LoVo (cell line): Measurements from ENCODE around the gene LBP.
"Not testable (repeated sequence)": the region's sequence is repeated elsewhere in the genome, so short reads cannot be mapped to it uniquely, and the experiment has no call there.

Experiments
- DNase-seq: peaks from one replicate; pipeline ENCODE4 v3.0.0-alpha.2; 2016; ENCODE audit warnings: low spot score

Gene LBP

DNA sequence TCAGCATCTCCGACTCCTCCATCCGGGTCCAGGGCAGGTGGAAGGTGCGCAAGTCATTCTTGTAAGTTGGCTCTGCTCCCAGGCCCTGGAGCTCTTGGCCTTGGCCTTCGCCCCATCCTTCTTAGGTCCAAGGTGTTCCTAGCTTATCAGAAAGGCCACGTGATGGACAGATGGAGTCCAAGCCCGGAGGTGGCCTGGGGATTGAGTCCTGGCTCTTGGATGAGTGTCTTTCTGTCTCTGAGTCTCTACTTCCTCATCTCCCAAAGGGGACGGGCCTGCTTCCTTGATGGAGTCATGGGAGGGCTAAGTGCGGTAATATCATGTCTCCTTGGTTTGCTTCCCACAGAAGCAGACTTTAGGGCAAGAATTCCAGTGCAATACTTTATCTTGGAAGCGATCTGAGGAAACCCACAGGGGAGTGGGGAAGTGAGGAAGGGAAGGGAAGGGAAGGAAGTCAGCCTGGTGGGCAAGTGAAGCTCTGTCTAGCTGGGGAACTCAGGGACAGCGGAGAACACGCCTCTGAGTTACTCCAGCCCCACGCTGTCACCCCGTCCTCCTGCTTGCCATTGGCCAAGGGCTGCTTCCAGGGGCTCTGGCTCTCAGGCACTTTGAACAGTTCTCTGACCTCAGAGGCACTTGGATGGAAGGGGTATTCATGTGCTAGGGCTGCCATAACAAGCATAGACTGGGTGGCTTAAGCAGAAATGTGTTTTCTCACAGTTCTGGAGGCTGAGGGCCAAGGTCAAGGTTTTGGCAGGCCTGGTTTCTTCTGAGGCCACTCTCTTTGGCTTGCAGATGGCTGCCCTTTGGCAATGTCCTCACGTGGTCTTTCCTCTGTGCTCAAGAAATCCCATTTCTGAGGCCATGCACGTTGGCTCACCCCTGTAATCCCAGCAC lies 4.8 kb downstream of the LBP start:
- no peak for DNase-seq

DNA sequence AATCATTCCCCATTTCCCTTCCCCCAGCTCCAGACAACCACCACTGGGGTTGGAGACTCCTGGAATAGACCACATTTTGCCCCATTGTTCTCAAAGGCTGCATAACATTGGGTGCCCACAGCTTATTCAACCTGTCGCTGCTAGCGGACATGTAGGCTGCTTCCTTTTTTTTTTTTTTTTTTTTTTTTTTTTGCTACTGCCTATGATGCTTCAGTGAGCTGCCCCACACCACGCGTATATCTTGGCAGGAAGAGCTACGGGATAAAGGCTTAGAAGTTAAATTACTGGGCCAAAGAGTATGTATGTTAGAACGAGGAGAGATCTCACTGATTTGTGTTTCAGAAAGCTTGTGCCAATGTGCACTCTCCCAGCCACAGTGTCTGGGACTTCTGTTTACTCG lies 7.0 kb downstream of the LBP start:
- DNase-seq, result no peak

DNA sequence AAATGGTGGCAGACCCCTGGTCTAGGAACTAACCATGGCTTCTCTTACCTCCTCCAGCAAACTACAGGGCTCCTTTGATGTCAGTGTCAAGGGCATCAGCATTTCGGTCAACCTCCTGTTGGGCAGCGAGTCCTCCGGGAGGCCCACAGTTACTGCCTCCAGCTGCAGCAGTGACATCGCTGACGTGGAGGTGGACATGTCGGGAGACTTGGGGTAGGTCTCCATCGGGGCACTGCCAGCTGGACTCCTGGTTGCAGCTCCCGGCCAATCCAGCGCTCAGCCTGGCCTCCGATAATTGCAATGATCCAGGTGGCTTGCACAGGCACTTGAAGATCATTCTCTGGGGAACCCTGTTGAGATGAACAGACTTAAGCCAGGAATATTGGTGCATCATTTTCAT lies 7.9 kb downstream of the LBP start:
- DNase-seq, result no peak

DNA sequence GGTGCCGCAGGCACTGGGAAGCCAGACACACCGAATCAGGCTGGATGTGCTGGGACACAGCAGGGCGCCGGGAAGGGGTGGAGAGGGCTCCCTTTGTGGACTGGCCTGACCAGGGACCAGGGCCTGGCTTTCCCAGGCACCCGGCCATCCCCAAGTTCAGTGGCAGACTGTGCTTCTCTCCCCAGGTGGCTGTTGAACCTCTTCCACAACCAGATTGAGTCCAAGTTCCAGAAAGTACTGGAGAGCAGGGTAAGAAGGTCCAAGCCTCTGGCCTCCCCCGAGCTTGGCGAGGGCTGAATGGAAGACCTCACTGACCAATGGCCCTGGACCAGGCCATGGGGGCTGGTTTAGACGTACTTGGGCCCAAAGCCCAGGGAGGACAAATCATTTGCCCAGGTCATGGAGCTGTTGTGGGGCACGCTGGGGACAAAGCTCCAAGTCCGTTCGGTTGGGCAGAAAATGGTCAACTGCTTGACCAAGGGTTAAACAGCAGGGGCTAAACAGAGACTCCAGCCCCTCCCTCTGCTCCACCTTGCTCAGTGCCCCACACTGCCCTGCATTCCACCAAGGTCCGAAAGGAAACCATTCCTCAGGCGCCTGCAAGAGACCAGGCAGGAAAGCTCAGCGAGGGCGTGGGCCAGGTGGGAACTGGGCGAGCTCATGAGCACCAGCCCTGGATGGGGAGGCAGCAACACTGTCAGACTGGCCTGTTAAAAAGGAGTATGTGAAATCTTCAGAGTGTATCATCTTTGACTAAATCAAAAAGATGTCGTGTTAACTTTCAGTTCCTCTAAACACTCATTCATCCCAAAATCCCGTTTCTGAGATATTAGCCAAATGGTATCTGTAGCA lies 9.1 kb downstream of the LBP start:
- DNase-seq, result no peak

DNA sequence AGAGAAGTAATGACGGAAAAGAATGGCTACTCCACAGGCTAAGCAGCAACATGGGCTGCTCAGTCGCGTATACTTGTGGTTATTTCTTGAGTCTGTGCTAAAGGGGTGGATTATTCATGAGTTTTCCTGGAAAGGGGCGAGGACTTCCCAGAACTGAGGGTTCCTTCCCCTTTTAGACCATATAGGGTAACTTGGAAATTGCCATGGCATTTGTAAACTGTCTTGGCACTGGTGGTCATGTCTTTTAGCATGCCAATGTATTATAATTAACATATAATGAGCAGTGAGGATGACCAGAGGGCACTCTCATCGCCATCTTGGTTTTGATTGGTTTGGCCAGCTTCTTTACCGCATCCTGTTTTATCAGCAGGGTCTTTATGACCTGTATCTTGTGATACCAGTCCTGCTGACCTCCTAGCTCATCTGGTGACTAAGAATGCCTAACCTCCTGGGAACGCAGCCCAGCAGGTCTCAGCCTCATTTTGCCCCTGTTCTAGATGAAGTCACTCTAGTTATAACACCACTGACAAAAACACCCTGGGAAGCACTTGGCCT lies 11.4 kb downstream of the LBP start:
- DNase-seq, result no peak

DNA sequence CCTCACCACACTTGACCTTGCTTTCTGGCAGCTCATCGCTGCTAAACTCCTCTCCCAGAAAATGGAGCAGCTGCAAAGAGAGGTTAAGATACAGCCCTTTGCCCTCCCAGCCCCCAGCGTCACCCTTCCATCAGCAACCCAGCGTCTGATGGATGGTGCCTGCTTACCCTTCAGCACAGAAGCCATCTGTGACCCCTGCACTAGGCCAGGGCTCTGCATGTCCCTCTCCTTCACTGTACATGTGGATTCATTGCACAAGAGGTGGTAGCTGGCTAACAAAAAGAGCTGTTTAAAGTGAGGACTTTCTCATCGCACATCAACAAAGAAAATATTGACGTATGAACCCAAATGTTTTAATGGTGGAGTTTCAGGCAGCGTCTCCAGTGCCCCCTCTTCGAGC lies 12.3 kb downstream of the LBP start:
- DNase-seq, result no peak

DNA sequence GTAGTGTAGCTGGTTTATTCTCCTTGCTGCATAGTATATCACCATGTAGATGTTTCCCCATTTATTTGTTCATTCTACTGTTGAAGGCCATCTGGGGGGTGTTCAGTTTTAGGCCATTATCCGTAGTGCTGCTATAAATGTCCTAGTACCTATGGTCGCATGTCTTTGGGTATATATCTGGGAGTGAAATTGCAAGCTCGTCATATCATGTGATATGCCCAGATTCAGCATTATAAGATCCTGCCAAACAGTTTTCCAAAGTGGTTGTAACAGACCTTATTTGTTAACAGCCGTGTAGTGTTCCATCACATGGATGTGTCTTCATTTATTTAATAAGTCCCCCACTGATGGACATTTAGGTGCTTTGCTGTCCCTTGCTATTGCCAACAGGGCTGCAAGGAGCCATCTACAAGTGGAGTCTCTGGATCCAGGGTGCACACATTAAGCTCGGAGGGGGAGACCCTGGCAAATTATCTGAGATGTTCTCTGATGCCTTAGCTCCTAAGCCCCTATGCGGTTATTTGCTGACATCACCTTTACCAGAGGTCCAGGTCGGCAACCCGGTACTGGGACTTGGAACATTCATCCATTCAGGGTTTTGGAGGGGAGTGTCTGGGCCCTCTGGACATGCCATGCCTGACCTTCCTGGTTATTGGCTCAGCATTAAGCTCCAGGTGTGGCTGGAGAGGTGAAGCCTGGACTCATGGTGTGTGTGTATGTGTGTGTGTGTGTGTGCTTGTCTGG lies 16.9 kb downstream of the LBP start:
- DNase-seq, result no peak

DNA sequence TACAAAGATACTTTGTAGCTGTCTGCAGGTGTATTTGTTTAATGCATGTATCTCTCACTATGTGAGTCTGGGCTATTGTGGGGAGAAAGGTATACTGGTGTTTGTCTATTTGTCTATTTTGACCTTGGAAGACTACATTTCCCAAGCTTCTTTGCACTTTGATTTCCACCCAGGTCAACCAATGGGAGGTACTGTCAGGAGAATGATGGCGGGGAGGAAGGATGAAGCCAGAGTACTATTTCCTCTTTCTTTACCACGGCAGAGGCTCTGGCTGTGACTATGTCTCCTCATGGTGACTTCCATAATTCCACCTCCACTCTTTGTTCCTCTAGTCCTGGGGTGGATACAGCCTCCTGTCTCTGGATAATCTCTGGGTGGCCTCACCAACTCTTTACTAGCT lies 23.1 kb downstream of the LBP start:
- no peak for DNase-seq

DNA sequence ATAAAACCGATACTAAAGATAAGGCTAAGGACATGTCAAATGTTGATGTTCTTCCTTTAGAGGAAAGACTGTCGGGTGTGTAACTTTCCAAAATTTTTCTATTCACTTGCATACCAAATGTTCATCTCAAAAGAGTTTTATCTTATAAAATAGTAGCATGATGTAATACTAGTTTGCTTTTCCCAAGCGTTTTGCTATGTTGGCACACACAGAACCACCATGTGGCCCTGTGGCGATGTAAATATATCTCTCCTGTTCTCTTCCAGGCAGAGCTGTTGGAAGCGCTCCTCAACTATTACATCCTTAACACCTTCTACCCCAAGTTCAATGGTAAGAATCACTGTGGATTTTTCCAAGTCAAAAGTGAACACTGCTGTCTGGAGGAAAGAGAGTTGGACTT lies 26.5 kb downstream of the LBP start:
- no peak for DNase-seq

DNA sequence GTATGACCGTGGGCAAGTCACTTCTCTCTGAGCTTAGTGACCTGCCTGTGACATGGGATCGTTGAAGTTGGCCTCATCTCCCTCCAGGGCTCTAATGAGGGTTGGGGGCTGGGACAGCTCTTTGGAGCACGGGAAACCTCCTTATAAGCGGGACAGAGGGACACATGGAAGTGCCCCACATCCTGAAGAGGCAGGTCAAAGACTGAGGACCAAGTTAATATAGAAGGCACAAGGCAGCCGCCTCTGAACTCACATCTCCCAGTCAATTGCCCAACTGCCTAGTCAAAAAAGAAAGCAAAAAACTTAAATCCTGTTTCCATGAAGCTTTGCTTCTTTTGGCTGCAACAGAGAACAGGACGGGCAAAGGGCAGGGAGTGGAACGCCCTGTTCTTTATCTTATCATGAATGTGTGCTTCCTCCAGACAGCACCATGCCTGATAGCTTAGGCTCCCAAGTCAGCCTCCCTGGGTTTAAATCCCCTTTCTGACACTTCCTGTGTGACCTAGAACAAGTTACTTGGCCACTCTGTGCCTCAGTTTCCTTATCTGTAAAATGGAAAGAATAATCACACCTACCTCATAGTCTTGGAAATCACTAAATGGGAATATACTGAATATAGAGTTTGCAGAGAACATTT lies 27.1 kb downstream of the LBP start:
- DNase-seq, result no peak

DNA sequence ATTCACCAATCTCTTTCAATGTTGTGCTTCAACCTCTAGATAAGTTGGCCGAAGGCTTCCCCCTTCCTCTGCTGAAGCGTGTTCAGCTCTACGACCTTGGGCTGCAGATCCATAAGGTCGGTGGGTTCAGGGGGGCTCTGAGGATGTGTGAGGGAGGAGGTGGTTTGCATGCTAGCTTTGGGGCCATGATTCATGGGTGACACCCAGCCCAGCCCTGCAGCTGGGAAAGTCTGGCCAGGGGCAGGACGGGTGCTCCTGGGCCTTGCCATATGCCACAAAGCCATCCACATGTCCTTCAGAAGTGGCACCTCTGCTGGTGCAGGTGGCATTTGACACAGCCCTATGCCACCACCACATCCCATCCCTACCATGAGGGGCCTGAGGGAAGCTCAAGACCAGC lies 27.6 kb downstream of the LBP start:
- DNase-seq, result no peak

DNA sequence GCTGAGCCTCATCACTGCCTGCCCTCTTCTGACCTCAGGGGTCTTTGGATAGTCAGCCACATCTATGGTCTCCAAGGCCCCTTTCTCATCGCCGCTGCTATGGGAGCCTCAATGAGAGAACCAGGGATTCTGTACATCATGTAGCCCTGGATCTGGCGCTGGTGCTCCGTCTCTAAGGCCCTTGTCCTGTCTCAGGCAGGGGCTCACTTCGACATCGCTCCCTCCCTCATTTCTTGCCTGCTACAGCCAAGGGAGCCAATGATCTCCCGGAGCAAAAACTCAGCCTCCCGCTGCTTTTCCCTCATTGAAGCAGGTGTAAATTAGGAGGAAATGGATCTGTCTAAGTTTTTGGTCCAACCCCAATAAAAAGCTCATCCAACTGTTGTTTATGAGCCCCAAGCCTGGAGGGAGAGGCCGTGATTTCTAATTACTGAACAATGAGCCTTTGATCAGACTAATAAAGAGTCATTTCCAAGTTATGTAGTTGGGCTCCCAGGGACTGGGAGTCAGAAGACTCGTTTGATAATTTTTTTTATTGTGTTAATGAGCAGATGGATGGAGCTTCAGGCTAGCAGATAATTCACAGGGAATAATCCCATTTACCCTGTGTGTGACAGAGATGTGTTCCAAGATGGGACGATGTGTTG lies 30.9 kb downstream of the LBP start:
- no peak for DNase-seq

DNA sequence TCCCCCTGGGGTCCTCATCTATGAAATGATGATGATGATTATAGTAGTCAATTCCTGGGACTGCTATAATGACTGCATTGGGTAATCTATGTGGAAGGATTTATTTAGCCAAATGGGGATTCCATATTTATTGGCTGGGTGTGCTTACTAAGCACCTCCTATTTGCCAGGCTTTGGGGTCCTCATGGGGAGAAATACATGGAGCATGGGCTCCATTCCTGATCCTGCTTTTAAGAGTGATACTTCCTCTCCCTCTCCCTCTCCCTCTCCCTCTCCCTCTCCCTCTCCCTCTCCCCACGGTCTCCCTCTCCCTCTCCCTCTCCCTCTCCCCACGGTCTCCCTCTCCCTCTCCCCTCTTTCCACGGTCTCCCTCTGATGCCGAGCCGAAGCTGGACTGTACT lies 31.6 kb downstream of the LBP start:
- not testable (repeated sequence) for DNase-seq

DNA sequence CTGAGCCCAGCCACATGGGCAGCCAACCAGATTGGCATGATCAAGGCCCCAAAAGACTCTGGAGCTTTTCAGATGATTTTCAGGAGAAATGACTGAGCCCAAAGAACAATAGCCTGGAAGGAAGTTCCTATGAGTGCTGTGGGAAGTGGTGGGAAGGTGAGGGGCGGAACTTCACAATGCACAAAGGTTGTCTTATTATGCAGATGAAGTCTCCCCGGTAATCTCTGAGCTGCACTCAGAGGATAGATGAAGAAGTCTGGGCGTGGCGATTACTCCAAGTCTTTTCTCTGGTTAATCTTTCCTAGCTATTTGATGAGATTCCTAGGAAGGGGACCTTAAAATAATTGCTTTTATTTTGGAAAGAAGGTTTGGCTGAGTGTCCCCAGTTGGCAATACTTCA lies 36.9 kb downstream of the LBP start:
- DNase-seq, result no peak

DNA sequence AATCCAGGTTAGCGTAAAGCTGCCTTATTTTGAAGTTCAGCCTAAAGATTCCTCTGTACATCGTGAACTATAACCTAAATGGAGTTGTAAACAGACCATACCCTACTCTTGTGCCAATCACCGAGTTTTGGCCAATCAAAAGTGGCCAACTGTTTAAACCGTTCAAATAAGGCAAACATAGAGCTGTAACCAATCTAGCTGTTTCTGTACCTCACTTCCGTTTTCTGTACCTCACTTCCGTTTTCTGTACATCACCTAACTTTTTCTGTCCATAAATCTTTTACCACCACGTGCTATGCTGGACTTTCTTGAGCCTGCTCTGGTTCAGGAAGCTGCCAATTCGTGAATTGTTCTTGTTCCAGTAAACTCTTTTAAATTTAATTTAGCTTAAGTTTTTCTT lies 39.7 kb downstream of the LBP start:
- no peak for DNase-seq

DNA sequence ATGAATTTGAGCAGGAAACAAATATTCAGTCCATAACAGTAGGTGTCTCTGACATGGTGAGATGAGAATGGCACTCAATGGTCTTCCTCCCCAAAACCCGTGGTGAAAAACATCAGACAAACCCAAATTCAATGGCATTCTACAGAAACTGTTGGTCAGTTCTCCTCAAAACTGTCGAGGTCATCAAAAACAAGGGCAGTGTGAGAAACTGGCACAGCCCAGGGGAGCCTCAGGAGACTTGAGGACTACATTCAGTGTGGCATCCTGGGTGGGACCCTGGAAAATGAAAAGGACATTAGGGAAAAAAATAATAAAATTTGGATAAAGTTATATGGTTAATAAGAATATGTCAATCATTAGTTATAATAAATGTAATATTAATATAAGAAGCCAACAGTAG lies 40.6 kb downstream of the LBP start:
- DNase-seq, result no peak

DNA sequence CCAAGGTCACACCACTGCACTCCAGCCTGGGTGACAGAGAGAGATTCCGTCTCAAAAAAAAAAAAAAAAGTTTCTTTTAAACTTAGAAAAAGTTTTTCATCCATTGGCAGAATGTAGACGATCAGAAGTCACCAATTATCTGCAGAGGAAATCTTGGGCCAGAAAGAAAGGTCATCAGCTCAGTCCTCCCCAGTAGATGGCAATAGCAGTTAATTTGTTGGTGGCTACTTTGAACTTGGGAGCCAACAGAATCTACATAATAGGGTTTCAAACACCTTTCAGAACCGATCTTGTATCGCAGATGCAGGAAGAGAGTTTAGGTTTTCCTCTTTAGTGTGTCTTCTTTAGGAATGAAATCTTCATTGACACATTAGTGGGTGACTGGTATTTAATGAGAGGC lies 41.7 kb downstream of the LBP start:
- no peak for DNase-seq

DNA sequence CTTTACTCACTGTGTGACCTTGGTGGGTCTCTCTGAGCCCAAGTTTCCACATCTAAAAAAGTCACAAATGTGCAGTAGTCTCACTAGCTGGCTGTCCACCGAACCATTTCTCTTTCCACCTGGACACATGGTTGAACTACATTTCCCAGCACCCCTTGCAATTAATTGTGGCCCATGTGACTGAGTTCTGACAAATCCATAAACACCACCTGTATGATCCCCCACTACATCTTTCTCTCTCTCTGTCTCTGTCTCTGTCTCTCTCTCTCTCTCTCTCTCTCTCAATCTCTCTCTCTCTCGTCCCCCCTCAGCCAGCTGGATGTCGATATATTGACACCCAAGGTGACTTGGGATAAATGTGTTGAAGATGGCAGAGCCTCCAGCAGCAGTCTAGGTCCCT lies 46.1 kb downstream of the LBP start:
- no peak for DNase-seq

DNA sequence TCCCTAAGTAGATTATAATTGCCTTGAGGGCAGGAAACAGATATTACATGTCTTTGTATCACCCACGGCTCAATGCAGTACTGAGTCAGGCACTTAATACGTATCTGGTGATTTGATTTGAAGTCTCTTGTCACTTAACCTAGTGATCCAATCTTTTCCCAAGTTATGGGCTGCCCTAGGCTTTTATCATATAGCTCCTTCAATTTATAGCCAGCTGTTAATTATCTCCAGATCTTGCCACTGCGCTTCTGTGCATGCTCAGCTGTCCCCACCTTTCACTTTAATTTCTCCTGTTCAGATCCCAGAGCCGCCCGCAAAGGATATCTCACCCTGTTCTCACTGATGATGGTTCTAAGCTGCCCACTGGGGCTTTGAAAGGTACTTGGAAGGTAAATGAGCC lies 47.0 kb downstream of the LBP start:
- no peak for DNase-seq

DNA sequence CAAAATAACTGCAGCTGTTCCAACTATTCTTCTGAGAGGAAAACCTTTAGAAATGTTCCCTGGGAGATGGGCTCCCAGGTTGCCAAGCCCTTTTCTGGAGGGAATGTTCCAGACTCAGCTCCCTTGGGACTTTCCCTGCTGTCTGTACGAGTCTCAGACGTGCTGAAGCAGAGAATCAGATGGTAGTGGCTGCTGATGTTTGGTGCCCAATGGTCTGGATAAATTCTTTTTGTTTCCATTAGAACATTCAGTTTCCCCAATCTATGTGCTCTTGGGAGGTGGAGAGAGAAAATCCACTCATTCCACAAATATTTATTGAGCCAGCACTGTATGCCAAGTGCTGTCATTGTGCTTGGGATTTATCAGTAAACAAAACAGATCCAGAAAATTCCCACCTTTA lies 48.9 kb downstream of the LBP start:
- no peak for DNase-seq

DNA sequence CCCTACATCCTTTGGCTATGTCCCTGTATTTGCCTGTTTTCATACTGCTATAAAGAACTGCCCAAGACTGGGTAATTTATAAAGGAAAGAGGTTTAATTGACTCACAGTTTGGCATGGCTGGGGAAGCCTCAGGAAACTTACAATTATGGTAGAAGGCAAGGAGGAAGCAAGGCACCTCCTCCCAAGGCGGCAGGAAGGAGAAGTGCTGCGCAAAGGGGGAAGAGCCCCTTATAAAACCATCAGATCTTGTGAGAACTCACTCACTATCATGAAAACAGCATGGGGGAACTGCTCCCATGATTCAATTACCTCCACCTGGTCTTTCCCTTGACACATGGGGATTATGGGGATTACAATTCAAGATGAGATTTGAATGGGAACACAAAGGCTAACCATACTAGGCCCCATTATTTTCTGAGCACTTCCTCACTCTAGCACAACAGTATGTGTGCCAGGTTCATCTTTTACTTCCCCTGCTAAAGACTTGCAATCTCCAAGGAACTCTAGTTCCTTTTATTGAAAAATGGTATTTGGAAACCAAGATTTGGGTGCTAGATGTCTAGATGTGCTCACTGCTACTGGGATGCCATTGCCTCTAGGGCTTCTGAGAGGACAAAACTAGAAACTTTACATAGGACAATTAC lies 49.6 kb downstream of the LBP start:
- not testable (repeated sequence) for DNase-seq
